Measurements from ENCODE around the gene CD6.

GRCh38 chr11:60942970-60943565 is 28.4 kb upstream of the CD6 start:
- TF ChIP-seq POLR2A (IDR thresholded peaks at IDR 0.05; ENCODE audit: low read depth, low read length) (no peak), POLR2AphosphoS5 (IDR thresholded peaks at IDR 0.05; ENCODE audit: low read depth, low read length) (no peak), TAF1 (IDR thresholded peaks at IDR 0.05; ENCODE audit: borderline replicate concordance, low read depth, low read length) (no peak)
